ENCODE results near the gene STK32B. TPM values are rescaled to one million over a fixed set of nuclear protein-coding genes. Genes with fewer than 3 reads are reported as not detected.
A peak's percentile ranks its signal among the peaks of the same experiment; 100 is the strongest.

The STK32B gene
- total and polyA plus RNA-seq, 7 experiments from 2014 or later: 1.7 TPM; not detected in 6

- DNase-seq: no peak
- intact Hi-C loops (cut with micrococcal nuclease): no loop called here
- Mint-ChIP-seq H3K27ac (no peak overlapping the region), H3K9me3 (peaks cover 0 to 4% (median 0%) of the 10 kb centered on the region in 11 donors), H3K36me3 (no peaks in the 10 kb centered on the region), H3K27me3 (peaks cover 0 to 6% (median 0%) of the 10 kb centered on the region in 5 donors), H3K4me1 (no peaks in the 10 kb centered on the region), H3K4me3 (no peak overlapping the region)
- no peak overlapping the region for H3K4me3 ChIP-seq (ENCODE audit: low read length)
- H3K9me3 ChIP-seq (ENCODE audit: control insufficient read depth in 2 of 3, low read length in 3 of 3): no peaks in the 10 kb centered on the region
- H3K36me3 ChIP-seq (ENCODE audit: control insufficient read depth in 2 of 3, insufficient read depth in 3 of 3, low read length in 3 of 3): no peaks in the 10 kb centered on the region
- CTCF ChIA-PET: no interaction called here
- POLR2A ChIA-PET: no interaction called here
- no peaks in the 10 kb centered on the region for H3K4me1 ChIP-seq (ENCODE audit: control insufficient read depth in 2 of 2, insufficient read depth in 2 of 2, low read length in 2 of 2)
- ATAC-seq: no peak
- no peaks in the 10 kb centered on the region for H3K27me3 ChIP-seq (ENCODE audit: control insufficient read depth in 2 of 2, insufficient read depth in 2 of 2, low read length in 2 of 2)
- H3K27ac ChIP-seq (ENCODE audit: low read depth, low read length): no peak overlapping the region
Measured at GRCh38 chr4:5467111-5467510, 415.8 kb downstream of the STK32B start.

- ChIA-PET POLR2A (no interaction called here), CTCF (no interaction called here)
- Mint-ChIP-seq H3K4me1 (no peaks in the 10 kb centered on the region), H3K36me3 (no peaks in the 10 kb centered on the region), H3K27ac (no peak overlapping the region), H3K9me3 (peaks cover 0 to 4% (median 0%) of the 10 kb centered on the region in 11 donors), H3K27me3 (peaks cover 0 to 6% (median 0%) of the 10 kb centered on the region in 5 donors), H3K4me3 (no peak overlapping the region)
- no peak for ATAC-seq
- Histone ChIP-seq H3K4me3 (ENCODE audit: low read length) (no peak overlapping the region), H3K36me3 (ENCODE audit: control insufficient read depth in 2 of 3, insufficient read depth in 3 of 3, low read length in 3 of 3) (no peaks in the 10 kb centered on the region), H3K4me1 (ENCODE audit: control insufficient read depth in 2 of 2, insufficient read depth in 2 of 2, low read length in 2 of 2) (no peaks in the 10 kb centered on the region), H3K9me3 (ENCODE audit: control insufficient read depth in 2 of 3, low read length in 3 of 3) (no peaks in the 10 kb centered on the region), H3K27me3 (ENCODE audit: control insufficient read depth in 2 of 2, insufficient read depth in 2 of 2, low read length in 2 of 2) (no peaks in the 10 kb centered on the region), H3K27ac (ENCODE audit: low read depth, low read length) (no peak overlapping the region)
- intact Hi-C loops (cut with micrococcal nuclease): no loop called here
- DNase-seq: no peak
Measured at GRCh38 chr4:5469151-5469775, 418.0 kb downstream of the STK32B start.

GRCh38 chr4:5469861-5470260 is 418.6 kb downstream of the STK32B start:
- Histone ChIP-seq H3K27me3 (ENCODE audit: control insufficient read depth in 2 of 2, insufficient read depth in 2 of 2, low read length in 2 of 2) (no peaks in the 10 kb centered on the region), H3K4me1 (ENCODE audit: control insufficient read depth in 2 of 2, insufficient read depth in 2 of 2, low read length in 2 of 2) (no peaks in the 10 kb centered on the region), H3K4me3 (ENCODE audit: low read length) (no peak overlapping the region), H3K9me3 (ENCODE audit: control insufficient read depth in 2 of 3, low read length in 3 of 3) (no peaks in the 10 kb centered on the region), H3K27ac (ENCODE audit: low read depth, low read length) (no peak overlapping the region), H3K36me3 (ENCODE audit: control insufficient read depth in 2 of 3, insufficient read depth in 3 of 3, low read length in 3 of 3) (no peaks in the 10 kb centered on the region)
- intact Hi-C loops (cut with micrococcal nuclease): no loop called here
- H3K4me3 Mint-ChIP-seq: no peak overlapping the region
- H3K4me1 Mint-ChIP-seq: no peaks in the 10 kb centered on the region
- peaks cover 0 to 6% (median 0%) of the 10 kb centered on the region in 5 donors for H3K27me3 Mint-ChIP-seq
- ChIA-PET CTCF (no interaction called here), POLR2A (no interaction called here)
- no peaks in the 10 kb centered on the region for H3K36me3 Mint-ChIP-seq
- DNase-seq (no peak), ATAC-seq (no peak)
- H3K27ac Mint-ChIP-seq: peak overlapping the region in 1 of 9 donors; percentile 20
- peaks cover 0 to 4% (median 0%) of the 10 kb centered on the region in 11 donors for H3K9me3 Mint-ChIP-seq

DNA sequence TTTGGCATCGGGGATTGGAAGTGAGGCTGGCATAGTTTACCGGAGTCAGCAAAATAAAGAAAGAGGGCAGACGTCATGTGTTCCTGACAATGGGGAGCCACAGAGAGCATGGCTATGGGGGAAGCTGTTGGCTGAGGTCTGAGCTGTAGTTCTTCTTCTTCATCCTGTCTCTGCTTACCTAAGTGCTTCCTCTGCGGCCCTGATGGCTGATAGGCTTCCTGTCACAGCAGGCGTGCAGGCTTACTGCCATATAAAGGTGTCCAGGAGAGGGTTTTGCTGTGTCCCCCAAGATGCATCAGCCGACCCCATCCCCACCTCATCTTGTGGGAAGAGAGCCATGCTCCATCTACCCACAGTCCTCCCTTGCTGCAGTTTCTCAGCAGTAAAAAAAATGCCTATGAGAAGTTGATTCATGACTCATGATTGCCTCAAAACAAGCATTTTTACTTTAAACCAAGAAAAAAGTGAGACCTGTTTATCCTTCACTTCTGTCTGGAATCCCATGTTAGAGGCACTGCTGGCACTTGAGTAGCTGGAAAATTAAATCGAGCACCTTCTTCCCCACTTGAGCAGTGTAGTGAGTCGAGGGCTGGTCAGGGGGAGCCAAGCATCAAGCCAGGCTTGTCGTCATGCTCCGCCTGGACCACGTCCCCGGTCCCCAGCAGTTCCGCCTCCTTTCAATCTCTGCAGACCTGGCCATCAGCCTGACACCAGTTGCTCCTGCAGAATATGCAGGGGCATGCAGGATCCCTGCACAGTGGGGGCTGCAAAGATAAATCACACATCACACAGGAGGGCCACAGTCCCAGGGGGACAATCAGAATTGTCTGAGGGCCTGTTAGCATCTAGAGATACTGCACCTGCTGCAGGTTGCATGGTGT is 419.3 kb downstream of the STK32B start:
- no peak overlapping the region for H3K4me3 Mint-ChIP-seq
- H3K9me3 Mint-ChIP-seq: peaks cover 0 to 4% (median 0%) of the 10 kb centered on the region in 11 donors
- peak overlapping the region in 1 of 9 donors; percentile 20 for H3K27ac Mint-ChIP-seq
- peaks cover 0 to 6% (median 0%) of the 10 kb centered on the region in 5 donors for H3K27me3 Mint-ChIP-seq
- Histone ChIP-seq H3K27me3 (ENCODE audit: control insufficient read depth in 2 of 2, insufficient read depth in 2 of 2, low read length in 2 of 2) (no peaks in the 10 kb centered on the region), H3K4me1 (ENCODE audit: control insufficient read depth in 2 of 2, insufficient read depth in 2 of 2, low read length in 2 of 2) (no peaks in the 10 kb centered on the region), H3K9me3 (ENCODE audit: control insufficient read depth in 2 of 3, low read length in 3 of 3) (no peaks in the 10 kb centered on the region), H3K36me3 (ENCODE audit: control insufficient read depth in 2 of 3, insufficient read depth in 3 of 3, low read length in 3 of 3) (no peaks in the 10 kb centered on the region), H3K4me3 (ENCODE audit: low read length) (no peak overlapping the region), H3K27ac (ENCODE audit: low read depth, low read length) (no peak overlapping the region)
- POLR2A ChIA-PET: no interaction called here
- no peaks in the 10 kb centered on the region for H3K36me3 Mint-ChIP-seq
- H3K4me1 Mint-ChIP-seq: no peaks in the 10 kb centered on the region
- CTCF ChIA-PET: no interaction called here
- intact Hi-C loops (cut with micrococcal nuclease): no loop called here
- no peak for ATAC-seq
- DNase-seq: no peak

- Mint-ChIP-seq H3K9me3 (peaks cover 0 to 4% (median 0%) of the 10 kb centered on the region in 11 donors), H3K4me1 (no peaks in the 10 kb centered on the region), H3K36me3 (no peaks in the 10 kb centered on the region), H3K27ac (no peak overlapping the region), H3K27me3 (peaks cover 0 to 6% (median 0%) of the 10 kb centered on the region in 5 donors), H3K4me3 (no peak overlapping the region)
- Histone ChIP-seq H3K27ac (ENCODE audit: low read depth, low read length) (no peak overlapping the region), H3K36me3 (ENCODE audit: control insufficient read depth in 2 of 3, insufficient read depth in 3 of 3, low read length in 3 of 3) (no peaks in the 10 kb centered on the region), H3K27me3 (ENCODE audit: control insufficient read depth in 2 of 2, insufficient read depth in 2 of 2, low read length in 2 of 2) (no peaks in the 10 kb centered on the region), H3K9me3 (ENCODE audit: control insufficient read depth in 2 of 3, low read length in 3 of 3) (no peaks in the 10 kb centered on the region), H3K4me1 (ENCODE audit: control insufficient read depth in 2 of 2, insufficient read depth in 2 of 2, low read length in 2 of 2) (no peaks in the 10 kb centered on the region), H3K4me3 (ENCODE audit: low read length) (no peak overlapping the region)
- ChIA-PET CTCF (no interaction called here), POLR2A (no interaction called here)
- no peak for ATAC-seq
- intact Hi-C loops (cut with micrococcal nuclease): no loop called here
- DNase-seq: no peak
Measured at GRCh38 chr4:5471206-5471605, 419.9 kb downstream of the STK32B start.

DNA sequence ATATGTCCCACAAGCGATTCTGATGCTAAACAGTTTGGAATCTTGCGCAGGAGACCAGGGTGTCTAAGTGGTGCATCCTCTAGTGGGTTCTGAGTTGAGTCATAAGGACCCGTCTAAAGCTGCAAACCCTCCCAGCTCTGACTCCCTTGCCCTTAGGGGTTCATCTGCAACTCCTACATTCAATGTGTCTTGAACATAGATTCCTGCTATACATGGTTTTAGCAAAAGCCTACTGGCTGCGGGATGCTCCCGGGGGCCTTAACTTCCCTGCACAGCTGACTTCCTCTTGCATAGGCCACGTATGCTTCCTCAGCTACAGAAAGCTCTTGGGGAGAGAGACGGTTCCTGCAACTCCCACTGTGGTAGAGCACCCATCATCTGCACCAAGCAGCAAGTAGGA is 420.4 kb downstream of the STK32B start:
- Histone ChIP-seq H3K9me3 (ENCODE audit: control insufficient read depth in 2 of 3, low read length in 3 of 3) (no peaks in the 10 kb centered on the region), H3K4me1 (ENCODE audit: control insufficient read depth in 2 of 2, insufficient read depth in 2 of 2, low read length in 2 of 2) (no peaks in the 10 kb centered on the region), H3K27me3 (ENCODE audit: control insufficient read depth in 2 of 2, insufficient read depth in 2 of 2, low read length in 2 of 2) (no peaks in the 10 kb centered on the region), H3K27ac (ENCODE audit: low read depth, low read length) (no peak overlapping the region), H3K4me3 (ENCODE audit: low read length) (no peak overlapping the region), H3K36me3 (ENCODE audit: control insufficient read depth in 2 of 3, insufficient read depth in 3 of 3, low read length in 3 of 3) (no peaks in the 10 kb centered on the region)
- DNase-seq: no peak
- intact Hi-C loops (cut with micrococcal nuclease): no loop called here
- H3K4me1 Mint-ChIP-seq: no peaks in the 10 kb centered on the region
- ATAC-seq: no peak
- no peaks in the 10 kb centered on the region for H3K36me3 Mint-ChIP-seq
- no peak overlapping the region for H3K4me3 Mint-ChIP-seq
- H3K9me3 Mint-ChIP-seq: peaks cover 0 to 4% (median 0%) of the 10 kb centered on the region in 11 donors
- H3K27ac Mint-ChIP-seq: no peak overlapping the region
- ChIA-PET POLR2A (no interaction called here), CTCF (no interaction called here)
- peaks cover 0 to 6% (median 0%) of the 10 kb centered on the region in 5 donors for H3K27me3 Mint-ChIP-seq

All from naive thymus-derived CD4-positive, alpha-beta T cell (primary cell).